IPS DF 6.9 (cell line): ENCODE data around the gene GET4.
"Not testable (repeated sequence)": the region's sequence is repeated elsewhere in the genome, so short reads cannot be mapped to it uniquely, and the experiment has no call there.

Experiments used
- DNase-seq: peaks from one replicate; pipeline ENCODE4 v3.0.0-alpha.2; 2013; ENCODE audit warnings: low read depth, low spot score
- H3K27ac ChIP-seq: one replicate; pipeline ENCODE4 v1.5.1; 2013; ENCODE audit warnings: low read length, control low read depth
- H3K27me3 ChIP-seq: 2 replicates; pipeline ENCODE4 v1.6.1; 2013; ENCODE audit warnings: mild to moderate bottlenecking, low read length; ENCODE audit not compliant: control insufficient read depth, insufficient read depth
- H3K36me3 ChIP-seq: 2 replicates; pipeline ENCODE4 v1.6.1; 2013; ENCODE audit warnings: low read length; ENCODE audit not compliant: control insufficient read depth, insufficient read depth
- H3K4me1 ChIP-seq: 2 replicates; pipeline ENCODE4 v1.6.1; 2013; ENCODE audit warnings: low read length; ENCODE audit not compliant: control insufficient read depth, insufficient read depth
- H3K4me3 ChIP-seq: 2 replicates; pipeline ENCODE4 v1.5.1; 2013; ENCODE audit warnings: mild to moderate bottlenecking, low read length
- H3K9me3 ChIP-seq: 2 replicates; pipeline ENCODE4 v1.6.1; 2013; ENCODE audit warnings: low read length, inconsistent platforms; ENCODE audit not compliant: control insufficient read depth, insufficient read depth
- WGBS: extraction: QIAGEN DNeasy Blood & Tissue Kit; methylation state at CpG from one replicate; pipeline ENCODE4 v1.1.7; 2013; ENCODE audit warnings: mixed read lengths, missing lambda C conversion rate; ENCODE audit not compliant: insufficient read length, insufficient coverage; 5-methylcytosine and 5-hydroxymethylcytosine counted together

GET4 gene

GRCh38 chr7:908159-908581, 31.8 kb downstream of the GET4 start:
- H3K4me1 ChIP-seq = peaks cover 3% of the 10 kb centered on the region
- H3K4me3 ChIP-seq = no peak overlapping the region
- WGBS = no CpG with 5 or more reads among the region's 12 CpGs
- no peaks in the 10 kb centered on the region for H3K27me3 ChIP-seq
- H3K27ac ChIP-seq = no peak overlapping the region
- no peak for DNase-seq
- no peaks in the 10 kb centered on the region for H3K36me3 ChIP-seq
- H3K9me3 ChIP-seq = no peaks in the 10 kb centered on the region

GRCh38 chr7:908591-909357, 32.4 kb downstream of the GET4 start:
- not testable (repeated sequence) for H3K4me1 ChIP-seq, DNase-seq, H3K27me3 ChIP-seq, H3K27ac ChIP-seq, H3K36me3 ChIP-seq, H3K9me3 ChIP-seq
- no CpG with 5 or more reads among the region's 73 CpGs for WGBS
- H3K4me3 ChIP-seq = peak overlapping the region; percentile 11; the same call in 1 of the 2 replicates

GRCh38 chr7:909358-910329, 33.3 kb downstream of the GET4 start:
- no peak overlapping the region for H3K27ac ChIP-seq
- DNase-seq = no peak
- H3K36me3 ChIP-seq = no peaks in the 10 kb centered on the region
- H3K27me3 ChIP-seq = no peaks in the 10 kb centered on the region
- no CpG with 5 or more reads among the region's 58 CpGs for WGBS
- H3K4me3 ChIP-seq = peak overlapping the region; percentile 6; the same call in 1 of the 2 replicates
- H3K4me1 ChIP-seq = peaks cover 3% of the 10 kb centered on the region
- no peaks in the 10 kb centered on the region for H3K9me3 ChIP-seq

- WGBS = no CpG with 5 or more reads among the region's 11 CpGs
- no peak overlapping the region for H3K4me3 ChIP-seq
- no peak for DNase-seq
Observed at GRCh38 chr7:910441-910861, 34.1 kb downstream of the GET4 start.

GRCh38 chr7:910931-911431, 34.6 kb downstream of the GET4 start:
- Histone ChIP-seq H3K4me1 (peaks cover 3% of the 10 kb centered on the region), H3K27ac (no peak overlapping the region), H3K4me3 (no peak overlapping the region), H3K9me3 (no peaks in the 10 kb centered on the region), H3K27me3 (no peaks in the 10 kb centered on the region), H3K36me3 (no peaks in the 10 kb centered on the region)
- DNase-seq = no peak
- no CpG with 5 or more reads among the region's 19 CpGs for WGBS

More at GRCh38 chr7:910441-910861, 34.1 kb downstream of the GET4 start:
- H3K36me3 ChIP-seq = no peaks in the 10 kb centered on the region
- H3K4me1 ChIP-seq = peaks cover 3% of the 10 kb centered on the region
- H3K27ac ChIP-seq = no peak overlapping the region
- H3K9me3 ChIP-seq = no peaks in the 10 kb centered on the region
- H3K27me3 ChIP-seq = no peaks in the 10 kb centered on the region

GRCh38 chr7:911791-912480, 35.6 kb downstream of the GET4 start:
- no CpG with 5 or more reads among the region's 41 CpGs for WGBS
- Histone ChIP-seq H3K27me3 (no peaks in the 10 kb centered on the region), H3K9me3 (no peaks in the 10 kb centered on the region), H3K27ac (no peak overlapping the region), H3K36me3 (no peaks in the 10 kb centered on the region), H3K4me1 (peaks cover 3% of the 10 kb centered on the region), H3K4me3 (no peak overlapping the region)
- no peak for DNase-seq

- DNase-seq = no peak
- Histone ChIP-seq H3K27ac (no peak overlapping the region), H3K27me3 (no peaks in the 10 kb centered on the region), H3K4me3 (no peak overlapping the region), H3K36me3 (no peaks in the 10 kb centered on the region), H3K9me3 (no peaks in the 10 kb centered on the region), H3K4me1 (no peaks in the 10 kb centered on the region; the same call in 1 of the 2 replicates)
- WGBS = no CpG with 5 or more reads among the region's 31 CpGs
Observed at GRCh38 chr7:913736-914520, 37.6 kb downstream of the GET4 start.

GRCh38 chr7:914521-915194, 38.3 kb downstream of the GET4 start:
- Histone ChIP-seq H3K4me1 (no peaks in the 10 kb centered on the region; the same call in 1 of the 2 replicates), H3K36me3 (no peaks in the 10 kb centered on the region), H3K27me3 (no peaks in the 10 kb centered on the region), H3K9me3 (no peaks in the 10 kb centered on the region), H3K4me3 (no peak overlapping the region), H3K27ac (no peak overlapping the region)
- WGBS = no CpG with 5 or more reads among the region's 16 CpGs
- DNase-seq = no peak
